Uterus (tissue), 4 donors: ENCODE data around the gene PTPRN2. TPM values are rescaled to one million over a fixed set of nuclear protein-coding genes. Genes with fewer than 3 reads are reported as not detected.

ENCODE experiments used
- DNase-seq, 2 donors: peaks; one replicate each; pipeline ENCODE4 v3.0.0-alpha.2; 2019 to 2020
- H3K27ac ChIP-seq, 2 donors: fragments of 200-600 bp; sonication (generic); 1 replicate in 1 of 2; 2 replicates in 1 of 2; pipeline ENCODE4 v1.5.1; 2016 to 2018
- H3K27me3 ChIP-seq, 2 donors: fragments of 200-600 bp; sonication (generic); one replicate each; pipeline ENCODE4 v1.5.1; 2018 to 2019; ENCODE audit warnings: control low read depth in 1 of 2
- H3K36me3 ChIP-seq, 2 donors: fragments of 200-600 bp; sonication (generic); one replicate each; pipeline ENCODE4 v1.5.1; 2019; ENCODE audit warnings: control low read depth in 1 of 2
- H3K4me1 ChIP-seq, 2 donors: fragments of 200-600 bp; sonication (generic); one replicate each; pipeline ENCODE4 v1.5.1; 2018 to 2019; ENCODE audit warnings: control low read depth in 1 of 2
- H3K4me3 ChIP-seq, 2 donors: fragments of 200-600 bp; sonication (generic); 1 replicate in 1 of 2; 2 replicates in 1 of 2; pipeline ENCODE4 v1.5.1; 2018 to 2019; ENCODE audit warnings: mild to moderate bottlenecking in 1 of 2
- H3K9me3 ChIP-seq, 2 donors: fragments of 200-600 bp; sonication (generic); one replicate each; pipeline ENCODE4 v1.5.1; 2019; ENCODE audit warnings: control low read depth in 1 of 2
- POLR2A ChIP-seq, 2 donors: fragments of 450-650 bp; IDR thresholded peaks; one replicate each; pipeline ENCODE4 v1.6.1; 2016; ENCODE audit warnings: antibody characterized with exemption in 2 of 2, mild to moderate bottlenecking in 1 of 2, moderate library complexity in 1 of 2
- intact Hi-C: fragments of 100-400 bp; cut with DNase I; formaldehyde crosslinking; loops from one replicate; pipeline ENCODE4 v1.15.1; 2023; ENCODE audit warnings: low total_unique reads
- total RNA-seq, 4 donors: library from RNA; depleted of rRNA in 3 of 4; stranded (reverse); fragments of >200 nt in 3 of 4; gene quantifications; one replicate each; pipeline versions ENCODE4 v1.1.0 to v1.2.4, GENCODE V29; 2014 to 2023
- TF ChIP-seq, protein P1 (sequence below), 4 experiments: fragments of 200-600 bp in 2 of 4; fragments of 450-650 bp in 2 of 4; sonication (generic) in 2 of 4; IDR thresholded peaks; one replicate each; pipeline ENCODE4 v1.5.1; 2016 to 2019; ENCODE audit warnings: antibody characterized with exemption in 4 of 4, mild to moderate bottlenecking in 2 of 4, moderate library complexity in 1 of 4
- donor health status: DM: yes; HTN: yes; CAD: no.

The PTPRN2 gene
- total RNA-seq, 4 donors from 2014 or later, result 1.2 to 5.2 (median 2.3) TPM

DNA sequence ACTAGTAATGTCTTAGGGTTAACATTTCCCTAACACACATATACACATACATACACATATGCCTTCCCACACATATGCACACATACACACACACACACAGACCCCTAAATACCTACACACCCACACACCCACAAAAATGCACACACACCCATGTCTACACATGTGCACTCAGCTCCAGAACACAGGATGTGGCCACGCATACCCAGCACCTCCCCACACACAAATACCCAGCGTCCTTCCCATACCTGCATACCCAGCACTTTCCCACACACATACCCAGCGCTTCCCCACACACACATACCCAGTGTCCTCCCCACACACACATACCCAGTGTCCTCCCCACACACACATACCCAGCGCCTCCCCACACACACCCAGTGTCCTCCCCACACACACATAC, 715.9 kb downstream of the PTPRN2 start:
- Histone ChIP-seq H3K9me3 (no peaks in the 10 kb centered on the region), H3K4me3 (no peak overlapping the region), H3K4me1 (no peaks in the 10 kb centered on the region), H3K27me3 (no peaks in the 10 kb centered on the region), H3K27ac (no peak overlapping the region), H3K36me3 (no peaks in the 10 kb centered on the region)
- no peak for DNase-seq
- TF ChIP-seq, protein P1, sequence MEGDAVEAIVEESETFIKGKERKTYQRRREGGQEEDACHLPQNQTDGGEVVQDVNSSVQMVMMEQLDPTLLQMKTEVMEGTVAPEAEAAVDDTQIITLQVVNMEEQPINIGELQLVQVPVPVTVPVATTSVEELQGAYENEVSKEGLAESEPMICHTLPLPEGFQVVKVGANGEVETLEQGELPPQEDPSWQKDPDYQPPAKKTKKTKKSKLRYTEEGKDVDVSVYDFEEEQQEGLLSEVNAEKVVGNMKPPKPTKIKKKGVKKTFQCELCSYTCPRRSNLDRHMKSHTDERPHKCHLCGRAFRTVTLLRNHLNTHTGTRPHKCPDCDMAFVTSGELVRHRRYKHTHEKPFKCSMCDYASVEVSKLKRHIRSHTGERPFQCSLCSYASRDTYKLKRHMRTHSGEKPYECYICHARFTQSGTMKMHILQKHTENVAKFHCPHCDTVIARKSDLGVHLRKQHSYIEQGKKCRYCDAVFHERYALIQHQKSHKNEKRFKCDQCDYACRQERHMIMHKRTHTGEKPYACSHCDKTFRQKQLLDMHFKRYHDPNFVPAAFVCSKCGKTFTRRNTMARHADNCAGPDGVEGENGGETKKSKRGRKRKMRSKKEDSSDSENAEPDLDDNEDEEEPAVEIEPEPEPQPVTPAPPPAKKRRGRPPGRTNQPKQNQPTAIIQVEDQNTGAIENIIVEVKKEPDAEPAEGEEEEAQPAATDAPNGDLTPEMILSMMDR (IDR thresholded peaks at IDR 0.05), result no peak
- no peak for TF ChIP-seq POLR2A (IDR thresholded peaks at IDR 0.05)
- intact Hi-C loops, result no loop called here

DNA sequence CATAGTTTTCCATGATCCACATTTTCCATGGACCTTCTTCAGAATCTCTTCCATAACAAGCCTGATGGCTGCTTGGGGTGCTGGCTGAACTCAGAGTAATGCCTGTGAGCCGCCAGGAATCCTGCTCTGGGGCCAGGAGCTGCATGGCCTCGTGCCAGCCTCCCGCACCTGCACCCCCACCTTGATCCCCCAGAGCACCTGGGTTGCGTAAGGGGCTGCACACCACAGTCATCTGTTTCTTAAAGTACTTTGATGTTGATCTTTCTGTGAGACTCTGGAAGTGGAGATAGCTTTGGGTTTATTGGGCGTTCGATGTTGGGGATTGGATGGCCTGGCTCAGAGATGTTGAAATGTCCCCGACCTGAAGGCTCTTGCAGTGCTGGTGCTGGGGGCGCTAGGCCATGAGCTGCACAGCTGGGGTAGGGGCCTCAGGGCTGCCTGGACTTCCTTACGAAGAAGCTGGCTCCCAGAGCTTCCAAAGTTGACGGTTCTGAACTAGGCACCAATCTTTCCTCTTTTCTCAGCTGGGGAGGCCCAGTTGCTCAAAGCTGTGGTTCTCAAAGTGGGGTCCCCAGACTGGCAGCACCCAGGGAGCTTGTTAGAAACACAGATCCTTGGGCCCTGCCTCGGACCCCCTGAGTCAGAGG, 716.9 kb downstream of the PTPRN2 start:
- TF ChIP-seq, protein P1 (IDR thresholded peaks at IDR 0.05), result no peak
- no peak for TF ChIP-seq POLR2A (IDR thresholded peaks at IDR 0.05)
- intact Hi-C loops, result no loop called here
- H3K27ac ChIP-seq, result no peak overlapping the region
- no peak overlapping the region for H3K4me3 ChIP-seq
- no peak for DNase-seq
- no peaks in the 10 kb centered on the region for H3K27me3 ChIP-seq
- no peaks in the 10 kb centered on the region for H3K9me3 ChIP-seq
- H3K36me3 ChIP-seq, result no peaks in the 10 kb centered on the region
- no peaks in the 10 kb centered on the region for H3K4me1 ChIP-seq

DNA sequence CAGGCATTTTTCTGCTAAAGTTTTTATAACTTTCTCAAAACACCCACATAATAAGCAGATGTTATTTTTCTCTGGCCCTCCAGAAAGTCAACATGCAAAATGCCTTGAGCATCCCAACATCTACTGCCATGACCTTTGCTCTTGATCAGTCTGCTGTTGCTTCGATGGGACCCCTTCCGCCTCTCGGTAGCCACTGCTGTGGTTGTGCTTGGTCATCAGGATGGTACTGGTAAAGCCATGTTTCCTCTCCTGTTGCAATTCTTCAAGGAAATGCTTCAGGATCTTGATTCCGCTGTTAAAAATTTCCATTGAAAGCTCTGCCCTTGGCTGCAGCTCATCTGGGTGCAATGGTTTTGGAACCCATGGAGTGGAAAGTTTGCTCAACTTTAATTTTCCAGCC, 717.8 kb downstream of the PTPRN2 start:
- intact Hi-C loops, result no loop called here
- no peak overlapping the region for H3K27ac ChIP-seq
- DNase-seq, result no peak

DNA sequence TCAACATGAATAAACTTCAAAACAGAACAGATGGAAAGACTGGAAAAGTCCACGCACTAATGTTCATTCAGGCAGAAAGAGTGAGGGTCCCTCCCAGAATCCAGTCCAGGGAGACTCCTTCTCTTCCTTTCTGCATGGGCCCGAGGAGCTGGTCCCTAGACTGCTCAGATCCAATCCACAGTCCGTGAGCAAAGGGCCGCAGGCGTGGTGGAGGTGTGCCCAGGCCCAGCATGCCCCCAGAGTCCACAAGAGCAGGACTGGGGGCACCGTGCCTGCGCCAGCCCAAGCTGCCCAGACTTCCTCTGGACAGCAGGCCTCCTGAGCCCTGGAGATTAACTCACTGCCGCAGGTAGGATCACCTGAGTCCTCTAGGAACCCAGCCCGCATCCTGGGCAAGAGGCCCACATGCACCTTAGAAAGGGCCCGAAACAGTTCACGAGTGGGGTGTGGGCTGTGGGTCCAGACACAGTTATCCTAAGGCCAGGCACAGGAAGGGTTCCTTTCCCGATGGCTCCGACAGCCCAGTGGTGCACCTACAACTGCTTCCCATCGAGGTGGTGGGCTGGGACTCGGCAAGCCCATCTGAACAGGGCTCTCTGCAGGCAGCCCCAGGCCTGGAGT, 719.8 kb downstream of the PTPRN2 start:
- H3K27ac ChIP-seq, result no peak overlapping the region
- H3K4me1 ChIP-seq, result no peaks in the 10 kb centered on the region
- intact Hi-C loops, result no loop called here
- H3K36me3 ChIP-seq, result no peaks in the 10 kb centered on the region
- no peaks in the 10 kb centered on the region for H3K27me3 ChIP-seq
- no peak overlapping the region for H3K4me3 ChIP-seq
- no peaks in the 10 kb centered on the region for H3K9me3 ChIP-seq
- no peak for TF ChIP-seq POLR2A (IDR thresholded peaks at IDR 0.05)
- TF ChIP-seq, protein P1 (IDR thresholded peaks at IDR 0.05), result no peak
- DNase-seq, result no peak

More for the DNA sequence above, 717.8 kb downstream of the PTPRN2 start:
- Histone ChIP-seq H3K9me3 (no peaks in the 10 kb centered on the region), H3K4me3 (no peak overlapping the region), H3K4me1 (no peaks in the 10 kb centered on the region), H3K27me3 (no peaks in the 10 kb centered on the region), H3K36me3 (no peaks in the 10 kb centered on the region)
- TF ChIP-seq POLR2A (IDR thresholded peaks at IDR 0.05), result no peak
- TF ChIP-seq, protein P1 (IDR thresholded peaks at IDR 0.05), result no peak

DNA sequence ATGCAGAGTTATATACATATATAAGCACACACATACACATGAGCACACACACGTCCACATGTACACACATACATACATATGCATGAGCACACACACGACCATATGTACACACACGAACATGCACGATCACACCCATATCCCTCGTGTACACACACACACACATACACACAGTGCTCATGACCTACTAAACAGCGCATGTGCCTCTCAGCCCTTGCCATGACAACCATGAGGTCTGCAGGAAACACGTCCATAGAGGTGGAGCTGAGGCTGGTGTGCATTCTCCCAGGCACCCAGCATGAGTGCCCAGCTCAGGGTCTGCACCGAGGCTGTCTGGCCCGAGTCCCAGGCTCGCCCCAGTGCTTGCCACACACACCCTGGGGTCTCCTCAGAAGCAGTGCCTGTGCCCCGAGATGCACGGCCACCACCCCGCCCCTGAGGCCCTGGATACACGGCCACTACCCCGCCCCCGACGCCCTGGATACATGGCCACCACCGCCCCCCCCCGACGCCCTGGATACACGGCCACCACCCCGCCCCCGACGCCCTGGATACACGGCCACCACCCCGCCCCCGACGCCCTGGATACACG, 721.2 kb downstream of the PTPRN2 start:
- intact Hi-C loops, result no loop called here
- Histone ChIP-seq H3K36me3 (no peaks in the 10 kb centered on the region), H3K9me3 (no peaks in the 10 kb centered on the region), H3K4me1 (no peaks in the 10 kb centered on the region), H3K27ac (no peak overlapping the region), H3K4me3 (no peak overlapping the region), H3K27me3 (no peaks in the 10 kb centered on the region)
- TF ChIP-seq POLR2A (IDR thresholded peaks at IDR 0.05), result no peak
- TF ChIP-seq, protein P1 (IDR thresholded peaks at IDR 0.05), result no peak
- DNase-seq, result no peak
